HCT116 (cell line): Measurements from ENCODE around the gene MYZAP. TPM values are rescaled to one million over a fixed set of nuclear protein-coding genes. Genes with fewer than 3 reads are reported as not detected.

Experiments
- ATAC-seq: fragments of 200-7000 bp; cut with Tn5 transposase; 2 replicates; pipeline ENCODE4 v1.9.1; 2020; ENCODE audit warnings: mild to moderate bottlenecking, moderate library complexity
- BruUV-seq: library from RNA; stranded (reverse); fragments of 400-500 nt; replicated peaks from 2 replicates; lab custom pipeline; 2021; lab: Mats Ljungman, UMichigan
- CTCF ChIA-PET: fragments of 300-600 bp; sonication (Branson Sonifier 250); formaldehyde crosslinking; loops from one replicate; lab custom pipeline; 2021; ENCODE audit warnings: antibody characterized with exemption; lab: Charles Lee
- POLR2A ChIA-PET: fragments of 300-600, 350-600 bp; sonication (Branson Sonifier 250); formaldehyde crosslinking; loops from one replicate; lab custom pipeline; 2021; ENCODE audit warnings: antibody characterized with exemption; lab: Charles Lee
- RAD21 ChIA-PET, 2 experiments: fragments of 300-600 bp; sonication (Branson Sonifier 250); formaldehyde crosslinking; loops; one replicate each; lab custom pipeline; 2023; ENCODE audit warnings: low total read pairs in 2 of 2; ENCODE audit not compliant: uncharacterized antibody in 2 of 2, unreplicated experiment in 2 of 2, low non-redundant PET in 1 of 2; lab: Charles Lee
- DNase-seq: peaks from one replicate; pipeline ENCODE4 v3.0.0-alpha.2; 2010; ENCODE audit warnings: low read depth, low spot score
- H2AFZ ChIP-seq: fragments of 200-600 bp; shearing (Covaris generic), sonication (generic); 2 replicates; pipeline ENCODE4 v1.6.1; 2017; ENCODE audit warnings: low read depth, mixed run types, mixed read lengths, antibody characterized with exemption, low read length; ENCODE audit not compliant: poor library complexity, severe bottlenecking
- H3K27ac ChIP-seq: 2 replicates; pipeline ENCODE4 v1.5.1; 2012; ENCODE audit warnings: low read depth, low read length
- H3K27me3 ChIP-seq: fragments of 200-600 bp; sonication (generic); 2 replicates; pipeline ENCODE4 v1.6.1; 2016; ENCODE audit warnings: mixed run types, low read length, mixed read lengths; ENCODE audit not compliant: insufficient read depth
- H3K36me3 ChIP-seq, 2 experiments: fragments of 200-500 bp in 1 of 2; fragments of 200-600 bp in 1 of 2; sonication (Bioruptor generic) in 1 of 2; sonication (generic) in 1 of 2; 2 replicates each; pipeline versions ENCODE4 v1.5.1 to v1.6.1; 2014 to 2016; ENCODE audit warnings: low read length in 2 of 2, inconsistent platforms in 1 of 2, mixed read lengths in 1 of 2, mixed run types in 1 of 2; ENCODE audit not compliant: insufficient read depth in 2 of 2, control insufficient read depth in 1 of 2
- H3K4me1 ChIP-seq, 2 experiments: fragments of 200-600 bp in 1 of 2; sonication (generic) in 1 of 2; 2 replicates each; pipeline versions ENCODE4 v1.5.1 to v1.6.1; 2012 to 2017; ENCODE audit warnings: low read length in 2 of 2, inconsistent platforms in 1 of 2, mild to moderate bottlenecking in 1 of 2, mixed read lengths in 1 of 2, mixed run types in 1 of 2, moderate library complexity in 1 of 2; ENCODE audit not compliant: insufficient read depth in 2 of 2, control insufficient read depth in 1 of 2
- H3K4me2 ChIP-seq: fragments of 200-600 bp; sonication (generic); 2 replicates; pipeline ENCODE4 v1.6.1; 2017; ENCODE audit warnings: mixed run types, low read length, mixed read lengths
- H3K4me3 ChIP-seq, 2 experiments: fragments of 200-600 bp in 1 of 2; sonication (generic) in 1 of 2; replicated peaks in 1 of 2; 2 replicates each; pipeline ENCODE4 v1.5.1; 2011 to 2016; ENCODE audit warnings: low read length in 2 of 2, control low read depth in 1 of 2, low read depth in 1 of 2, mild to moderate bottlenecking in 1 of 2, mixed read lengths in 1 of 2, mixed run types in 1 of 2
- H3K79me2 ChIP-seq: fragments of 200-600 bp; sonication (generic); 2 replicates; pipeline ENCODE4 v1.6.1; 2017; ENCODE audit warnings: mild to moderate bottlenecking, mixed run types, low read length, moderate library complexity, mixed read lengths; ENCODE audit not compliant: insufficient read depth
- H3K9ac ChIP-seq: fragments of 200-600 bp; sonication (generic); 2 replicates; pipeline ENCODE4 v1.6.1; 2016; ENCODE audit warnings: low read length, mixed read lengths
- H3K9me2 ChIP-seq: fragments of 200-600 bp; sonication (generic), shearing (Covaris generic); 2 replicates; pipeline ENCODE4 v1.6.1; 2017; ENCODE audit warnings: mixed run types, mild to moderate bottlenecking, moderate library complexity; ENCODE audit not compliant: insufficient read depth
- H3K9me3 ChIP-seq, 2 experiments: fragments of 200-500 bp in 1 of 2; fragments of 200-600 bp in 1 of 2; sonication (Bioruptor generic) in 1 of 2; sonication (generic) in 1 of 2; 2 replicates each; pipeline ENCODE4 v1.6.1; 2014 to 2017; ENCODE audit warnings: low read length in 2 of 2, mixed read lengths in 2 of 2, inconsistent platforms in 1 of 2, low read depth in 1 of 2, mild to moderate bottlenecking in 1 of 2, mixed run types in 1 of 2, moderate library complexity in 1 of 2; ENCODE audit not compliant: control insufficient read depth in 1 of 2, insufficient read depth in 1 of 2
- H4K20me1 ChIP-seq: fragments of 200-600 bp; sonication (generic), shearing (Covaris generic); 2 replicates; pipeline ENCODE4 v1.6.1; 2017; ENCODE audit warnings: mixed run types, mild to moderate bottlenecking, moderate library complexity; ENCODE audit not compliant: insufficient read depth
- CBX3 ChIP-seq: IDR thresholded peaks from 2 replicates; pipeline ENCODE4 v1.6.1; 2012; ENCODE audit warnings: low read depth
- CEBPB ChIP-seq: IDR thresholded peaks from 2 replicates; pipeline ENCODE4 v1.6.1; 2012; ENCODE audit warnings: low read depth
- CTCF ChIP-seq, 3 experiments: fragments of 200-600 bp in 1 of 3; sonication (generic) in 1 of 3; IDR thresholded peaks in 2 of 3; conservative IDR thresholded peaks in 1 of 3; 2 replicates each; pipeline ENCODE4 v1.5.1; 2012 to 2017; ENCODE audit warnings: low read depth in 2 of 3, low read length in 2 of 3, antibody characterized with exemption in 1 of 3, borderline replicate concordance in 1 of 3, control low read depth in 1 of 3, mild to moderate bottlenecking in 1 of 3, mixed read lengths in 1 of 3, mixed run types in 1 of 3, moderate library complexity in 1 of 3; ENCODE audit not compliant: insufficient read depth in 1 of 3
- EGR1 ChIP-seq: IDR thresholded peaks from 2 replicates; pipeline ENCODE4 v1.6.1; 2012; ENCODE audit warnings: low read depth
- EZH2phosphoT487 ChIP-seq: fragments of 200-600 bp; IDR thresholded peaks from 2 replicates; pipeline ENCODE4 v1.6.1; 2018; ENCODE audit warnings: antibody characterized with exemption, borderline replicate concordance
- JUND ChIP-seq: IDR thresholded peaks from 2 replicates; pipeline ENCODE4 v1.6.1; 2012
- POLR2A ChIP-seq: IDR thresholded peaks from 2 replicates; pipeline ENCODE4 v1.7.0; 2011; ENCODE audit warnings: borderline replicate concordance; ENCODE audit not compliant: insufficient read depth, insufficient read length; ENCODE audit errors: extremely low read depth
- REST ChIP-seq: IDR thresholded peaks from 2 replicates; pipeline ENCODE4 v1.6.1; 2012; ENCODE audit warnings: low read depth
- TCF7L2 ChIP-seq: IDR thresholded peaks from 2 replicates; pipeline ENCODE4 v1.7.0; 2011; ENCODE audit warnings: borderline replicate concordance, inconsistent platforms; ENCODE audit not compliant: insufficient read depth, insufficient read length; ENCODE audit errors: extremely low read depth
- ZNF274 ChIP-seq: fragments of 200-500 bp; sonication (Bioruptor generic); IDR thresholded peaks from 2 replicates; pipeline ENCODE4 v1.6.1; 2014; ENCODE audit warnings: mild to moderate bottlenecking, low read depth, low read length, inconsistent platforms
- intact Hi-C: fragments of 100-400 bp; cut with micrococcal nuclease; formaldehyde crosslinking; loops from 2 replicates; pipeline ENCODE4 v1.10.0; 2022
- total RNA-seq: library from RNA; stranded (reverse); gene quantifications from one replicate; pipeline ENCODE4 v1.2.1, GENCODE V29; 2021; ENCODE audit not compliant: unreplicated experiment

The MYZAP gene
- total RNA-seq, 1 experiment from 2014 or later: 5.8 TPM

- Histone ChIP-seq H3K79me2 (no peaks in the 10 kb centered on the region), H3K36me3 (no peaks in the 10 kb centered on the region), H3K4me1 (peaks cover 2 to 27% of the 10 kb centered on the region in 2 experiments; a peak in 3 of 4 replicates), H2AFZ (no peak overlapping the region), H3K27ac (no peak overlapping the region), H3K4me3 (no peak overlapping the region), H3K9me3 (no peaks in the 10 kb centered on the region), H3K9me2 (no peaks in the 10 kb centered on the region), H3K4me2 (0 out of 2 replicates have a peak overlapping the region, but pooled peaks have one; percentile 5), H3K27me3 (no peaks in the 10 kb centered on the region), H4K20me1 (no peaks in the 10 kb centered on the region), H3K9ac (no peak overlapping the region)
- intact Hi-C loops: no loop called here
- ChIA-PET RAD21 (no interaction called here), POLR2A (no interaction called here), CTCF (no interaction called here)
- no peak for DNase-seq
- TF ChIP-seq CTCF (IDR thresholded peaks at IDR 0.05 in 2 of 3, conservative IDR thresholded peaks at IDR 0.05 in 1 of 3; ENCODE audit: borderline replicate concordance in 1 of 3, insufficient read depth in 1 of 3, low read depth in 2 of 3, low read length in 2 of 3): no peak
- 0 out of 2 replicates have a peak, but pooled peaks have one; percentile 11 for TF ChIP-seq JUND
- peak; percentile 27; the same call in 1 of the 2 replicates for TF ChIP-seq CEBPB
- no peak for TF ChIP-seq CBX3
- TF ChIP-seq ZNF274: no peak
- no peak for ATAC-seq
- no TSS peak for BruUV-seq
Measured at GRCh38 chr15:57596978-57597377, 5.3 kb downstream of the MYZAP start.

DNA sequence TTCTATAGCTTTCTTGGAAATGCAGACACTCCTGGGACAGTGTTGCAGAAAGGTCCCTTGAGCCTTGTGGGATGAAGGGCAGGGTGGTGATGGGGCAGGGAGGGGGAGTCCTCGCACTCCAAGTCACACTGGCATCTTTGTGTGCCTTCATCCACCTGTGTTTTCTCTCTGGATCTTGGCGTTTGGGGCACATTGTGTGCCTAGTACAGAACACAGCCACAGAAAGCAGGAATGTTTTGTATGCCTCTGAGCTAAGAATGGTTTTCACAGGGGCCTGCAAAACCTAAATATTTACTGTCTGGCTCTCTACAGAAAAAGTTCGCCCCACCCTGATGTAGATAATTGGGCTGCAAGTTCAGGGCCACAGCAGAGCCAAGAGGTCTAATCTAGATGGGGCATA is 5.7 kb downstream of the MYZAP start:
- no peak for ATAC-seq
- no peak overlapping the region for H2AFZ ChIP-seq
- no peaks in the 10 kb centered on the region for H3K9me3 ChIP-seq
- H3K36me3 ChIP-seq: no peaks in the 10 kb centered on the region
- no peaks in the 10 kb centered on the region for H3K79me2 ChIP-seq
- no peak overlapping the region for H3K27ac ChIP-seq
- H3K4me1 ChIP-seq: peaks cover 2 to 22% of the 10 kb centered on the region in 2 experiments; a peak in 3 of 4 replicates
- no peak for DNase-seq
- BruUV-seq: no TSS peak
- no peak overlapping the region for H3K4me3 ChIP-seq
- H3K9ac ChIP-seq: no peak overlapping the region
- no peaks in the 10 kb centered on the region for H3K9me2 ChIP-seq
- RAD21 ChIA-PET: no interaction called here
- POLR2A ChIA-PET: no interaction called here
- H4K20me1 ChIP-seq: no peaks in the 10 kb centered on the region
- H3K27me3 ChIP-seq: no peaks in the 10 kb centered on the region
- H3K4me2 ChIP-seq: no peak overlapping the region
- TF ChIP-seq POLR2A (no peak), ZNF274 (no peak), CBX3 (no peak), REST (no peak), EZH2phosphoT487 (no peak), CTCF (IDR thresholded peaks at IDR 0.05 in 2 of 3, conservative IDR thresholded peaks at IDR 0.05 in 1 of 3; ENCODE audit: borderline replicate concordance in 1 of 3, insufficient read depth in 1 of 3, low read depth in 2 of 3, low read length in 2 of 3) (no peak), EGR1 (no peak), TCF7L2 (no peak)
- intact Hi-C loops: no loop called here
- CTCF ChIA-PET: no interaction called here
